Left lung (tissue), 10 donors: ENCODE measurements around the gene ATF6. TPM values are rescaled to one million over a fixed set of nuclear protein-coding genes. Genes with fewer than 3 reads are reported as not detected.
"Not testable (repeated sequence)": the region's sequence is repeated elsewhere in the genome, so short reads cannot be mapped to it uniquely, and the experiment has no call there.

Source experiments
- ATAC-seq: fragments of 200-7000 bp; cut with Tn5 transposase; one replicate; pipeline ENCODE4 v1.9.1; 2020; ENCODE audit warnings: moderate library complexity
- DNase-seq, 4 donors: peaks; one replicate each; pipeline ENCODE4 v3.0.0-alpha.2; 2013 to 2020
- H3K27ac ChIP-seq, 2 donors: fragments of 200-600 bp; sonication (generic) in 1 of 2; one replicate each; pipeline versions ENCODE4 v1.5.0 to v1.8.0; 2020 to 2021
- H3K27me3 ChIP-seq, 2 donors: fragments of 200-600 bp; sonication (generic) in 1 of 2; one replicate each; pipeline versions ENCODE4 v1.5.0 to v1.8.0; 2020 to 2021
- H3K36me3 ChIP-seq, 2 donors: fragments of 200-600 bp; sonication (generic) in 1 of 2; one replicate each; pipeline versions ENCODE4 v1.5.0 to v1.8.0; 2020 to 2021
- H3K4me1 ChIP-seq, 2 donors: fragments of 200-600 bp; one replicate each; pipeline ENCODE4 v1.8.0; 2021
- H3K4me3 ChIP-seq, 2 donors: fragments of 200-600 bp; sonication (generic) in 1 of 2; one replicate each; pipeline versions ENCODE4 v1.5.0 to v1.8.0; 2020 to 2021; ENCODE audit warnings: mild to moderate bottlenecking in 1 of 2
- H3K9me3 ChIP-seq, 2 donors: fragments of 200-600 bp; sonication (generic) in 1 of 2; one replicate each; pipeline versions ENCODE4 v1.5.0 to v1.8.0; 2020 to 2021
- intact Hi-C, 2 donors: fragments of 100-400 bp; cut with DNase I; formaldehyde crosslinking; loops; one replicate each; pipeline versions ENCODE4 v1.11.2 to v1.14.2; 2022
- polyA plus RNA-seq, 6 donors: library from polyadenylated mRNA; unstranded; fragments of 120-200 nt; gene quantifications; one replicate each; pipeline ENCODE4 v1.2.1, GENCODE V29; 2013; ENCODE audit not compliant: insufficient read length in 6 of 6
- total RNA-seq, 2 donors: library from RNA; stranded (reverse); fragmentation: NEBNext Ultra II Directional; extraction: Animal tissue kit (Norgen Biotek cat#: 25700); gene quantifications; one replicate each; pipeline ENCODE4 v1.2.1, GENCODE V29; 2021
- TF ChIP-seq, protein P1 (sequence below), 2 donors: fragments of 200-600 bp; sonication (generic) in 1 of 2; IDR thresholded peaks; one replicate each; pipeline versions ENCODE4 v1.5.0 to v1.8.0; 2021; ENCODE audit warnings: antibody characterized with exemption in 2 of 2
- donor health status: DM: no; HTN: yes; CAD: no.
- donor health status: DM: no; HTN: no; CAD: no.

Gene ATF6
- total and polyA plus RNA-seq, 8 donors = 26.3 to 32.6 (median 29.5) TPM

- intact Hi-C loops = no loop called here
- H3K4me1 ChIP-seq = no peaks in the 10 kb centered on the region
- H3K27me3 ChIP-seq = no peaks in the 10 kb centered on the region
- ATAC-seq (no peak), DNase-seq (no peak)
- peaks cover 0 to 35% of the 10 kb centered on the region in 2 donors for H3K36me3 ChIP-seq
- TF ChIP-seq, protein P1, sequence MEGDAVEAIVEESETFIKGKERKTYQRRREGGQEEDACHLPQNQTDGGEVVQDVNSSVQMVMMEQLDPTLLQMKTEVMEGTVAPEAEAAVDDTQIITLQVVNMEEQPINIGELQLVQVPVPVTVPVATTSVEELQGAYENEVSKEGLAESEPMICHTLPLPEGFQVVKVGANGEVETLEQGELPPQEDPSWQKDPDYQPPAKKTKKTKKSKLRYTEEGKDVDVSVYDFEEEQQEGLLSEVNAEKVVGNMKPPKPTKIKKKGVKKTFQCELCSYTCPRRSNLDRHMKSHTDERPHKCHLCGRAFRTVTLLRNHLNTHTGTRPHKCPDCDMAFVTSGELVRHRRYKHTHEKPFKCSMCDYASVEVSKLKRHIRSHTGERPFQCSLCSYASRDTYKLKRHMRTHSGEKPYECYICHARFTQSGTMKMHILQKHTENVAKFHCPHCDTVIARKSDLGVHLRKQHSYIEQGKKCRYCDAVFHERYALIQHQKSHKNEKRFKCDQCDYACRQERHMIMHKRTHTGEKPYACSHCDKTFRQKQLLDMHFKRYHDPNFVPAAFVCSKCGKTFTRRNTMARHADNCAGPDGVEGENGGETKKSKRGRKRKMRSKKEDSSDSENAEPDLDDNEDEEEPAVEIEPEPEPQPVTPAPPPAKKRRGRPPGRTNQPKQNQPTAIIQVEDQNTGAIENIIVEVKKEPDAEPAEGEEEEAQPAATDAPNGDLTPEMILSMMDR (IDR thresholded peaks at IDR 0.05) = no peak
- no peak overlapping the region for H3K4me3 ChIP-seq
- H3K27ac ChIP-seq = no peak overlapping the region
- H3K9me3 ChIP-seq = no peaks in the 10 kb centered on the region
Measured at GRCh38 chr1:161825831-161826230, 59.7 kb downstream of the ATF6 start.

DNA sequence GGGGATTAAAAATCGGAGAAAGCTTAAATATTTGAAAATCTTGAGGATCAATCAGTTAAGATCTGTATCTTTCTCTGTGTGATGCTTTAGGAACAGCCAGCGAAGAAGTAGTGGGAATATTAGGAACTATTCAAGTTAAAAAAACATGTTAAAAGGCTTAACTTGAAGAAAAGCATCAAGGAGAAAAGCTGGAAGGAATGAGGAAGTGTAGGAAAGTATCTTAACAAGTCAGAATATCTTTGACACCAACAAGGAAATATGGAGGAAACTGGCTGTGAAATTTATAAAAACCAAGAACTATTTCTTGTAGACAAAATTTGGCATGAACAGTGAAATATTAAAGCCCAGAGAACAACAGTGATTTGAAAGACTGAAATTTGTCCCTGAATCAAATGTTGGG lies 60.4 kb downstream of the ATF6 start:
- Histone ChIP-seq H3K27ac (no peak overlapping the region), H3K4me1 (no peaks in the 10 kb centered on the region), H3K4me3 (no peak overlapping the region), H3K27me3 (no peaks in the 10 kb centered on the region), H3K9me3 (no peaks in the 10 kb centered on the region), H3K36me3 (peaks cover 0 to 28% of the 10 kb centered on the region in 2 donors)
- no peak for ATAC-seq
- DNase-seq = no peak
- TF ChIP-seq, protein P1 (IDR thresholded peaks at IDR 0.05) = no peak
- intact Hi-C loops = no loop called here

DNA sequence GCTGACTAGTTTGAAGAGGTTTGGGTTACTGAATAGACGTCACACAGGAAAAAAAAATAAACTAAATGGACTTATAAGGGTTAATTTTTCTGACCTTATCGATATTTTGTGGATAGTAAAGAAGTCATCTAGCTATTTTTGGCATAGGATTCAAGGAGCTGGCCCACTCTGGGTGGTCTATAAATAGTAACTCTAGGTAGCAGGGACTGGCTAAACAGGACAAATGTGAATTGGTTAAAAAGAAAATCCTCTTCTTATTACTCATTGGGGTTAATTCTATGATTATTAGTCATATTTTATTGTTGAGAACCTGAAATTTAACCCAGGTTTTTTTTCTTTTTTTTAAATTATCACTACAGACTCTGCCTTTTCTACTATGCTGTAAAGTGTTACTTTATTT lies 61.7 kb downstream of the ATF6 start:
- no peaks in the 10 kb centered on the region for H3K9me3 ChIP-seq
- H3K36me3 ChIP-seq = peaks cover 0 to 16% of the 10 kb centered on the region in 2 donors
- TF ChIP-seq, protein P1 (IDR thresholded peaks at IDR 0.05) = no peak
- intact Hi-C loops = no loop called here
- ATAC-seq (no peak), DNase-seq (no peak)
- H3K4me3 ChIP-seq = no peak overlapping the region
- no peaks in the 10 kb centered on the region for H3K4me1 ChIP-seq
- no peaks in the 10 kb centered on the region for H3K27me3 ChIP-seq
- H3K27ac ChIP-seq = no peak overlapping the region

GRCh38 chr1:161832299-161832907 lies 66.3 kb downstream of the ATF6 start:
- ATAC-seq, H3K4me1 ChIP-seq, H3K9me3 ChIP-seq, H3K27me3 ChIP-seq, H3K4me3 ChIP-seq, DNase-seq, H3K27ac ChIP-seq, intact Hi-C loops: not testable (repeated sequence)
- peaks cover 0 to 15% of the 10 kb centered on the region in 2 donors for H3K36me3 ChIP-seq

- Histone ChIP-seq H3K27ac (no peak overlapping the region), H3K36me3 (peaks cover 0 to 6% of the 10 kb centered on the region in 2 donors), H3K4me3 (no peak overlapping the region), H3K27me3 (no peaks in the 10 kb centered on the region), H3K9me3 (no peaks in the 10 kb centered on the region), H3K4me1 (no peaks in the 10 kb centered on the region)
- no peak for DNase-seq
- TF ChIP-seq, protein P1 (IDR thresholded peaks at IDR 0.05) = no peak
- intact Hi-C loops = no loop called here
- ATAC-seq = no peak
Measured at GRCh38 chr1:161834967-161835550, 68.9 kb downstream of the ATF6 start.
